ENCODE measurements around the gene NEK11.

The NEK11 gene

DNA sequence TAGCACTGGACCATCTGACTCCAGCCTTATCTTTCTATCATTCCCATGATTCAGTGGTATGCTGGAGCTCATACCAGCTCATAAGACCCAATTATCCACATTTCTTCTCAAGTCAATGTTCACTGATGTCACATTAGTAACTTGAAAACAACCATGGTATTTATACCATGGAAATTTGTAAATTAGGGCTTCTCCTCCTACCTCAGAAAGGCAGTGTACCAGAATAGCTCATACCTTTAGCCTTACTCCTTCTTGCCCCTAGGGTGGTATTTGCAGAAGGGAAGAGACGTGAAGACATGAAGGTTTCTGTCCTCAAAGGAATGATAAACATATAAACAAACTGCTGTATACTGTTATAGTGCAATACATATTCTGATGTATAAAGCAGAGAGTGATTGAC, 114.2 kb downstream of the NEK11 start:
- DNase-seq (ENCODE audit: low read depth in 2 of 3, low spot score in 2 of 3), result no peak

DNA sequence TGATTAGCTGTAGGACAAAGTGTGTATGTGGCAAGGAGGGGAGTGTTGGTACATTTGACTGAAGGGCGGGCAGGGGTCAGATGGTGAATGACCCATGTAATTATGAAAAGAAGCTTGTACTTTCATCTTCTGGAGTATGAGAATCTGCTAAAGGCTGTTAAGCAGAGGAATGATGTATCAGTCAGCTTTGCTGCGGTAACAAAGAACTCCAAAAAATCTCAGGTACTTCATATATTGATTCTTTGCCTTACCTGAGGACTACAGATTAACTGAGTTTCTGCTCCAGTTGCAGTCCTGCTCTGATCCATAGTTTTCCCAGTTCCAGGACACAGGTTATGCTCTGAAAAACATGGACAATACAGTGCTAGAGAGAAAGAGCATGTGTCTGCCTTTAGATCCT, 115.1 kb downstream of the NEK11 start:
- no peak for DNase-seq (ENCODE audit: low read depth in 2 of 3, low spot score in 2 of 3)

DNA sequence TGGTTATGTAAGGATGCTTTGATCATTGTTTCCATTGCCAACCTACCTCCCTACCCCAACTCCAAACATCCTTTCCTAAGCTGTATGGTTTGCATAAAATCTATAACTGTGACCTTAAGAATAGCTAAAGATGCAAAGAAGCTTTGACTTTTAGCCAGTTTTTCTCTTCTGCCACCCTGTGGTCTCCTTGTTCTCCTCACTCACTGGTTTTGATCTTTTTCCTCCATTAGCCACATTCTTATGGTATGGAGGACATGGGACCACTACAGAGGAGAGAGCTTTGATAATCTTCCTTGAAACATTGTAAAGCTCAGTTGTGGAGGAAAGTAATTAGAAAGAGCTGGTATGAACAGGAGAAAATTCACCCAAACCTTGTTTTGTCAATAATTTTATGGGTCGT, 115.9 kb downstream of the NEK11 start:
- no peak for DNase-seq (ENCODE audit: low read depth in 2 of 3, low spot score in 2 of 3)

DNA sequence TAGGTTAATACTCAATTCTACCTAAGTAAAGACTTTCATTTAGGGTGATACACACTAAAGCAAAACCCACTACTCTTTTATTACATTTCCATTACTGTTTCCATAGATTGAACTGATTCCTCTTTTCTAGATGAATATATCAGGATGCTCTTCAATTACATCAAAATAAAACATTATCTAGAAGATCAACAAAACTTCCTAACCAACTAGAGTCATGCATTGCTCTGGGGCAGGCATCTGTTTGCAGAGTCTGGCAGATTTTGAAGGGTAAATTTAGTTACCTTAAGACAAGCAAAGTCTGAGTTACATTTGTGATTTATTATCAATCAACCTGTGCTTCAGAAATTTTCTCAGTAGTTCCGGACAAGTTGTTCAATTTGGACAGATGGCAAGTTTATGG, 117.1 kb downstream of the NEK11 start:
- DNase-seq (ENCODE audit: low read depth in 2 of 3, low spot score in 2 of 3), result no peak

DNA sequence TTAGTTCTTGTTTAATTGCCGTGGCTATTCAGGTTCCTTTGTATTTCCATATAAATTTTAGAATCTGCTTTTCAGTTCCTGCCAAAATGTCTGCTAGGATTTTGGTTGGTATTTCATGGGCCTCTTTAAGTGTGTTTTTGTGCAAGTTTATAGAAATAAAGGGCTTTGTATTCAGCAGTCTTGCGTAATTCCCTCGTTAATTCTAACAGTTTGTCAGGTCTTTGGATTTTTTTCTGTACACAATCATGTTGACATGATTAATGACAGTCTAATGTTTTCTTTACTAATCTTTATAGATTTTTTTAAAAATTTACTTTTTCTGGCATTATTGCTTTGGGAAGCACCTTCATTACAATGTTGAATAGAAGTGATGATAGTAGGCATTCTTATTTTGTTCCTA, 120.9 kb downstream of the NEK11 start:
- no peak for DNase-seq (ENCODE audit: low read depth in 2 of 3, low spot score in 2 of 3)

DNA sequence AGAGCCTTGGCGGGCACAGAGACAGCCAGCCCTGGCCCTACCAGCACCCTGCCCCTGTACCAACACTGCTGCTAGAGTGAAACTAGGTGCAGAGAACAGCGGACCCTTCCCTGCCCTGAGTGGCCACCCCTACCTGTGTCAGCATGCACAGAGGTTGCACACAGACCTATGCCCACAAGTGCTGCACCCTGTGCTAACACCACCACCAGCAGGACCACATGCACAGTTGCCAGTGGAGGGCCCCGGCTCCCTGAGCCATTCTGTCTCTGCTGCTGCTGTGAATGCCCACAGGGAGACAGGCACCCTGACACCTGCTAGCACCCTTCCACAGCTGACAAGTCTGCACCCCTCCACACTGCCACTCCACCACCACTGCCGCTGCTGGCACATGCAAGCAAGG, 131.8 kb downstream of the NEK11 start:
- DNase-seq (ENCODE audit: low read depth in 2 of 3, low spot score in 2 of 3), result no peak

DNA sequence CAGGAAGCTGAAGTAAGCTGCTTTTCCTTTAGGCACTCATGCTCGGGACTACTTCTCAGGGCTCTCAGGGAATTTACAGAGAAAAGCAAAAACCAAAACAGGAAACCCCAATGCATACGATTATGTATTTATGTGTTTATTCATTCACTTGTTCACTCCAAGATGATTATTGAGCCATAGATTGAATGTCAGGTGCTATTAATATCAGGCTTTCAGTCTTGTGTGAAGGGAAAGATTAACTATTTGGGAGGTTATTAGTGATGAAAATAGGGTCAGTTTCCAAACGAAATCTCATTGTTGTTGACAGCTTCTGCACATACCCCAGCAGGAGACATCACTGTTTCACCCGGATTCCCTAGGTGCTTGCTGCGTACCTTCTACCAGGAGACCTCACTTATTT, 135.8 kb downstream of the NEK11 start:
- DNase-seq (ENCODE audit: low read depth in 2 of 3, low spot score in 2 of 3), result no peak

DNA sequence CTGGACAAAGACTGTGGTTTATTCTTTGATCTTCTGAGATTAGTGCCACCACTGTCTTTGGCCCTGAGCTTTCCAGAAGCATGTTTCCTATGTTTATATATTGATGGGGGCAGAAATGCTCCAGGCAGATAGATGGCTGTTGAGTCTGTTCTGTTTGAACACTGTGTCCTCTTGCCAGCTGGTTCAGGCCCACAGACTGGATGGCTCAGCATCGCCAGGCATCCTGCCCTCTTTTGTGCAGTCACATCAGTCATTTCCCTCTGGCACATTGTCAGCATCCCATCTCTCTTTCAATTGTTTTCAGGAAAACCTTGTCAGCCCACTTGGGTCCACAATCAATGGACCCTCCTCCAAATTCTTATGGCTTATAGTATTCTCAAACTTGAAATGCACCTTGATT, 141.2 kb downstream of the NEK11 start:
- no peak for DNase-seq (ENCODE audit: low read depth in 2 of 3, low spot score in 2 of 3)

DNA sequence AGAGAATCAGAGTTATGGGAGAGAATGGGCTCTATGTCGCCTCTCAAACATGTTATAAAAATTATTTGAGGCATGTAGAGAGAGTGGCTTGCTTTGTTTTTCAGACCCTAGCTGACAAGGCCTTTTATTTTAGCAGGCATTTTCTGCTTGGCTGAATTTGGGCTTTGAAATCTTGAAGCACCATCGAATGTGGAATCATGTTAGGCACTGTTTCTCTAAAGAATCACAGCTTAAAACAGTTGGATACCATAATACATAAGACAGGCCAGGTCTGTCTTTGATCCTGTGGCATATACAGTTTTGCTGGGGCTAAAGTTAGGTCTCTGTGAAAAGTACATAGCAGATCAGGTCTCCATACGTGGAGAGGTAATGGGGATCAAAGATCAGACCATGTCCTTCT, 142.7 kb downstream of the NEK11 start:
- DNase-seq (ENCODE audit: low read depth in 2 of 3, low spot score in 2 of 3), result no peak

DNA sequence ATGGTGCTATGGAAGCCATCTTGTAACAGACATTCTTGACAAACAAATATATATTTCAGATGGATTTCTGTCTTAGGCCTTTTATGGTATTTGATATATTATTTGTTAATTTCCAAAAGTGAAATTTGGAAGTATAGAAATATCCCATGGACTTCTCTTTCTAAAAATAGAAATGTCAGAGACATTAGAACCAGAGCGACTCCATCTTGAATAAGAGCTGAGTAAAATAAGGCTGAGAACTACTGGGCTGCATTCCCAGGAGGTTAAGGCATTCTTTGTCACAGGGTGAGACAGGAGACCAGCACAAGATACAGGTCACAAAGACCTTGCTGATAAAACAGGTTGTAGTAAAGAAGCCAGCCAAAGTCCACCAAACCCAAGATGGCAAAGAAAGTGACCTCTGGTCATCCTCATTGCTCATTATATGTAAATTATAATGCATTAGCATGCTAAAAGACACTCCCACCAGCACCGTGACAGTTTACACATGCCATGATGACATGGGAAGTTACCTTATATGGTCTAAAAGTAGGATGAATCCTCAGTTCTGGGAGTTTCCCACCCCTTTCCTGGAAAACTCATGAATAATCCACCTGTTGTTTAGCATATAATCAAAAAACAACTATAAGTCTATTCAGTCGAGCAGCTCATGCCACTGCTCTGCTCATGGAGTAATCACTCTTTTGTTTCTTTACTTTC, 146.0 kb downstream of the NEK11 start:
- DNase-seq (ENCODE audit: low read depth in 2 of 3, low spot score in 2 of 3), result no peak

DNA sequence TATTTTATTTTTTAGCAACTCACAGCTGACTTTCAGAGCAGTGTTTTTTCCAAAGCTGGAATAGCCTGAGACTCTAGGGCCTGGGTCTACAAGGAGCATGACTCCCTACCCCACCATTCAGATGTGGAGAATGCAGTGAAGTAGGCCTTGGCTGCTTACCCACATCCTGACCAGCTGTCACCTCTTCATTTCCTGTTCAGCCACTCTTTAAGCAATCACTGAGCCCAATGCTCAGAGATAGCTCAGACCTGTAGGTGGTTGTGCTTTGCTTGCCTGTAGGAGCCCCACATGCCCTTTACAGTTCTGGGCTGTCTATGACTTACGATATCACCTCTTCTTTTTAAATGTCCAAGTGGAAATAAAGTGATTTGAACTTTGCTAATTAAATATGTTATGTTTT, 148.1 kb downstream of the NEK11 start:
- DNase-seq (ENCODE audit: low read depth in 2 of 3, low spot score in 2 of 3), result no peak

DNA sequence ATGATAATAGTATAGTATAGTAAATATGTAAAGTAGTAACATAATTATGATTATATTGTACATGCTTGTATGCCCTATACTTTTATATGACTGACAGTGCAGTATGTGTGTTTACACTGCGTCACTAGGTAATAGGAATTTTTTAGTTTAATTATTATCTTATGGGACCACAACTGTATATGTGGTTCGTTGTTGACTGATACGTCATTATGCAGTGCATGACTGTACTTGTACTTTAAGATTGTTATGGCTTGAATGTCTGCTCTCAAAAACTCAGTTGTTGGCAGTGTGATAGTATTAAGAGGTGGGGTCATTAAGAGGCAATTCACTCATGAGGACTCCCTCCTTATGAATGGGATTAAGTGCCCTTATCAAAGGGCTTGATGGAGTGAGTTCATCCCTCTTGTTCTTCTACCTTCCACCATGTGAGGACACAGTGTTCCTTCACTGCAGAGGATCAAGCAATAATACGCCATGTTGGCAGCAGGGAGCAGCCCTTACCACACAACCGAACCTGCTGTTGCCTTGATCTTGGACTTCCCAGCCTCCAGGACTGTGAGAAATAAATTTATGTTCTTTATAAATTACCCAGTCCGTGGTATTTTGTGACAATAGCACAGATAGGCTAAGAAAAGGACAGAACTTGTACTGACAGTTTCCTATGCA, 152.2 kb downstream of the NEK11 start:
- no peak for DNase-seq (ENCODE audit: low read depth in 2 of 3, low spot score in 2 of 3)

DNA sequence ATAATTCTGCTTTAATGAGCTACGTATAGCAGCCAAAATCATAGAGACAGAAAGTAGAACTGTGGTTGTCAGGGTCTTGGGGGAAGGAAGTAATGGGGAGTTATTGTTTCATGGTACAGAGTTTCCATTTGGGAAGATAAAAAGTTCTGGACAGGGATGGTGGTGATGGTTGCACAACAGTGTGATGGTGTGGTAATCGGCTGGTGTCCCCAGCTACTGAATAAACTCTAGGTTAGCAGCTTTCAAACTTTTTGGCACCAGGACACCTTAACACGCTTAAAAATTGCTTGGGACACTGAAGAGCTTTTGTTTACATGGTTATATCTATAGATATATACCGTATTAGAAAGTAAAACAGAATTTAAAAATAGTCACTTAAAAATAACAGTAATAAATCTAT, 166.0 kb downstream of the NEK11 start:
- no peak for DNase-seq (ENCODE audit: low read depth in 2 of 3, low spot score in 2 of 3)

DNA sequence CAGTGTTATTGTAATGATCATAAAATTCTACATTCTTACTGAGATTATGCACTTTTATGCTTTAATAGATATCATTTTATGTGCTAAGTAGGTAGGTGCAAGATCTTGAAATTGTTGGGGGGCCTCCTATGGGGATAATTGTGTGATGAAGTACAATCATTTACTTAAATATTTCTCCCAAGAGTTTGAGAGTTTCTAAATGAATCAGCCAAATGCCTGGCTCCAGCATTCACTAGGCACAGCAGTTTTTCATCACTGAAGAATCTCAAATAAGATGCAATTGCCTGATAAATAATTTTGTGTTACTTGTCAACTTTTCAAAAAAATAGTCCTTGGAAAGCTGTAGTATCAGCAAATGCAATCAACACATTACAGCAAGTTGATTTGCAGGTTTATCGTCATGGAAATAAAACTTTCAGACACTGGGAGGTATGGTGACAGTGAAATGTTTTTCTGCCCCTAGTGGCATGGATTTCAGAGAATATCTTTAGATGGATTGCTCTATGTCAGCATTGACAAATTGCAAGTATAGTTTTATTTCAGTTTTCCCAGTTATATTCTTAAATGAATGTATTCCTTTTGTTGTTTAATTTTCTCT, 167.1 kb downstream of the NEK11 start:
- DNase-seq (ENCODE audit: low read depth in 2 of 3, low spot score in 2 of 3), result no peak

DNA sequence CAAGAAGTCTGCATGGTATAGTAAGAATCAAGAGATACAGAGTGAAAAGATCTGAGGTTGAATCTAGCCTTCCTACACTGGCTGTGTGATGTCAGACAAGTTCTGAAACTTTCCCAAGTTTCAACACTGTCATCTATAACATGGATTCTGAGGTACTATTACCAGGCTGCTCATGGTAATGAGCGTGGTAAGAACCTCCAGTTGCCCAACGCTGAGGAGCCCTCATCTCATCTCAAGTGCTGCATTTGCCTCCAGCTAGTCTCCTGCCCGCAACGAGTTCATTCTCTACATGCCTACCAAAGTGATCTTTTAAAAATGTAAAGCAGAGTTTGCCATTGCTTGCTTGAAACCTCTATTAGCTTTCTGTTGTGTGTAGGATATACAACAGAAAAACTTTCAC, 168.1 kb downstream of the NEK11 start:
- no peak for DNase-seq (ENCODE audit: low read depth in 2 of 3, low spot score in 2 of 3)

DNA sequence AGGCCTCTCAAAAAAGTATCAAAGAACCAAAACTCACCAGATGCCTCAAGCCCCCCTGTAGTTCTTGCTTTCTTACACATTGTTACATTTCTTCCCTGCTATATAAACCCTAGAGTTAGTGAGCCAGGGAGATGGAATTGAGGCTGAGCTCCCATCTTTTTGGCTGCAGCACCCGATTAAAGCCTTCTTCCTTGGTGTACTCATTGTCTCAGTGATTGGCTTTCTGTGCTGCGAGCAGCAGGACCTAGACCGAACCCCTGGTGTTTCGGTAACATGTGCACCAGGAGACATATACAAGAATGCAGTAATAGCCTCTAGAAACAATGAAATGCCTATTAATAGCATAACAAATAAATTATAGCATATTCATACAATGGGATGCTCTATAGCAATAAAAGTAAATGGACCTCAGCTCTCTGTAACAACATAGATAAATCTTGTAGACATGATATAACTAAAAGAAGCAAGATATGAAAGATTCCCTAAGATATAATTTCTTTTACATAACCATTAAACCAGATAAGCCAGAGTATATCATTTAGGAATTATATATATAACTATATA, 174.0 kb downstream of the NEK11 start:
- DNase-seq (ENCODE audit: low read depth in 2 of 3, low spot score in 2 of 3), result no peak

DNA sequence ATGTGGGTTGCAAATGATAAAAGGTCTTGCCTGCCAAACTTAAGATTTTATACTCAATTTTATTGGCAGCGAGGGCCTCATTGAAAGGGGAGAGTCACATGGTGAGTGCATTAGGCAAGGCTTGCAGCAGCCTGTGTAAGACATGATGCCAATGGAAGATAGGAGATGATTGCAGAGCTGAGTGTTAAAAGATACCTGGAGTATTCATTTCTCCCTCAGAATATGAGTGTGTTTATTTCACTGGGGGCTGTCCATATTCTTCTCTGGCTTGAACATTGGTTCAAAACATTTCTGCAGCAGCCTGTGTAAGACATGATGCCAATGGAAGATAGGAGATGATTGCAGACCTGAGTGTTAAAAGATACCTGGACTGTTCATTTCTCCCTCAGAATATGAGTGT, 189.7 kb downstream of the NEK11 start:
- no peak for DNase-seq (ENCODE audit: low read depth in 2 of 3, low spot score in 2 of 3)

DNA sequence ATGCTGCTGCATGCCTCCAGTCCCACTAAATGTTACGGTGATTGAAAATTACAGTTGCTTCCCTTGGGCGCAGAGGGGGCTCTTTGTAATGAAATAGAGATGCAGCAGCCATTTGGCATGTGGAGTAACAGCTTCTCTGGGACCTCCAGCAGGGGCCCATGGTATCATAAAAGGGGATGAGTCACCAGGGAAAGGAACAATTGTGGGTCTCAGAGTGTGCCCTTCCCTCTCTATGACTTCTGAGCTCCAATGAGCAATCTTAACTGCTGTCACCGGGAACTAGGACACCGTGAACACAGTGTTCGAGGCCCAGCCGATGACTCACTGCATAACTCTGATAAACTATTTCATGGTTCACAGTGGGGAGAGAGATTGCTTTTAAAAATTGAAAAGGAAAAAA, 190.1 kb downstream of the NEK11 start:
- DNase-seq (ENCODE audit: low read depth in 2 of 3, low spot score in 2 of 3), result no peak

DNA sequence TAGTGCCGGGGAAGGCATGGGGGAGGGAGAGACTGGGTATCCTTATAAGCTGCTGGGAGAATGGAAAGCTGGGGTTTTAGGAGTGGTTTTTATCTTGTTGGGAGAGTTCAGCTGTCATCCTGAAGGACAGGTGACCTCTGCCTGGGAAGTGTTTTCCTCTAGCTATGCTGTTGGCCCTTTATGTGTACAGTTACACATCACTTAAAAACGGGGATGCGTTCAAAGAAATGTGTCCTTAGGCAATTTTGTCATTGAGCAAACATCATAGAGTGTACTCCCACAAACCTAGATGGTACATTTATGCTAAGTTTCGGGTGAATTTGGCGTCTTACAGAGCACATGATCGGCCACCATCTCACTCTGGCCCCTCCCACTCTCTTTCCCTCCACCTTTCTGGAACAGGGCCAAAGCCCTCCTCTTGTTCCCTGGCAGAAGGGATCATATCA, 190.6 kb downstream of the NEK11 start:
- no peak for DNase-seq (ENCODE audit: low read depth in 2 of 3, low spot score in 2 of 3)

DNA sequence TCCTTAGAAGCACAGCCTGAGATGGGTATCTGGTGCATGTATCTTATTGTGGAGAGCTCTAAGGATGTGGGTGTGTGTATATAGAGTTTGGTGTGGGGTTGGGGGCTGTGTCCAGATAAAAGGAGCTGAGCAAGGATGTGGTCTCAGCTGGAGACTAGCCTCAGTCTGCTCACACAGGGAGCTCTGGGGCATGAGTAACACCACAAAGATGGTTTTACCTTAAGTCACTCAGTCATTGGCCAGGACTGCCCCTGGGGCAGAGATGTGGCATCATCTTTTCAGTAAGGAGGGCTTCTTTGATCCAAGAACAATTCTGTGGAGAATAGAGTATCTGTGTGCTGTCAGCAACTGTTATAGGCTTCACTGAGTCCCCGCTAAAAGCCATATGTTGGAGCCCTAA, 191.5 kb downstream of the NEK11 start:
- no peak for DNase-seq (ENCODE audit: low read depth in 2 of 3, low spot score in 2 of 3)

DNA sequence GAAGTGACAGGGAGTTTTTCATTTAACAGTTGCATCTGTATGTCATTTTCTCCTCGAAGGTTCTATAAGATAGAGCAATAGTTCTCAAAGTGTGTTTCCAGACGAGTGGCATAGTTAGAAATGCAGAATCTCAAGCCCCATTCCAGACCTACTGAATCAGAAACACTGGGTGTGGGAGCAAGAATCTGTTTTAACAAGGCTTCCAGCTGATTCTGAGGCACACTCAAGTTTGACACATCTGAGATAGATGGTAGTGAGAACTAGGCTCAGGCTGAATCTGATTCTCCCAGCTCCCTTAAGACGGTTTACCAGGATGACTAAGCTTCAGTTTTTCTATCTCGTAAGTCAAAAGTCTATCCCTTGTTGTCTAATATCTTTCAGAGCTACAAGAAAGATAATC, 195.1 kb downstream of the NEK11 start:
- no peak for DNase-seq (ENCODE audit: low read depth in 2 of 3, low spot score in 2 of 3)

DNA sequence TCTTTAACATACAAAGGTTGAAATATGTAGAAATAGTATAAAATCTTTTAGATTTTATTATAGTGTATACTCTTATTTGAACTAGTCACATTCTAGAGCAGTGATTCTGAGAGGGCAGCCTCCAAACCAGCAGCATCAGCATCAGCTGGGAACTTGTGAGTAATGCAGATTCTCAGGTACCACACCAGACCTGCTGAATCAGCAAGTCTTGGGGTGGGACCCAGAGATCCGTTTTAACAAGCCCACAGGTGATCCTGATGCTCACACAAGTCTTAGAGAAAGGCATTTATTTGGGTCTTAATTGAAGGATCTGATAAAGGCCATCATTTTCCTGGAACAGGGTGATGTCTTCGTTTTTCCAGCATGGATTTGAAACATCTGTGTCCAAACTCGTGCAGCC, 195.9 kb downstream of the NEK11 start:
- DNase-seq (ENCODE audit: low read depth in 2 of 3, low spot score in 2 of 3), result no peak
